GM21717 (cell line): Measurements from ENCODE around the gene RAB24.

ENCODE experiments used
- ATAC-seq: cut with Tn5 transposase; IDR thresholded peaks from one replicate; pipeline ENCODE4 v1.9.1; 2021; ENCODE audit warnings: mild to moderate bottlenecking, moderate library complexity; ENCODE audit not compliant: unreplicated experiment

The RAB24 gene

DNA sequence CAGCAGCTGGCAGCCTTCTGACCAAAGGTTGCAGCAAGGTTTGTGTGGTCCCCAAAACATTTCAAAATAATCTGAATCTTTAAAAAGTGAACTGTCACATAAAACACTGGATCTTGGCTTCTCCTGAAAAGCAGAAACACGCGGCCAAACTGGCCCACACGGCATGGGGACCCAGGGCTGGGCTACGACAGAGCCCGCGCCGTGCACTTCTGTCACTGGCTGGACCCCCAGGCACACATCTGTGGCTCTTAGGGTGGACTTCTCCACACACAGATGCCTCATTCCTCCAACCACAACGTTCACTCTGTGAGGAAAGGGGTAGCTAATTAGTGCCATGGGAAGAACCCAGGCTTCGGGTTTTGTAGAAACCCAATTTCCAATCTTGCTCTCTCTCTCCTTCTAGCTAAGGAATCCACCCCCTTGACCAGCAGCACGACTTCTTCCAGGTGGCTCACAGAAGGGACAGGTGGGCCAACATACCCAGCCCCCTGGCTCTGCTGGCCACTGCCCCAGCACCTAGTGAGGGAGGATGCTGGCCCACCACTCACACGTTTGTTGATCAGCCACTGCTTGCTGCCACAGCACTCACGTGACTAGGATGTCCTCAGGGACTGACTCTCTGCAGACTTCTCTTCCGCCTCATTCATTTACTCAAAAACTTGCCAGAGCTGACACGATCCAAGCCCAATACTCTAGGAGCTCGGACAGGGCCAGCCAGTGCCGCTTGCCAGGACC, 30.1 kb upstream of the RAB24 start:
- ATAC-seq: no peak

DNA sequence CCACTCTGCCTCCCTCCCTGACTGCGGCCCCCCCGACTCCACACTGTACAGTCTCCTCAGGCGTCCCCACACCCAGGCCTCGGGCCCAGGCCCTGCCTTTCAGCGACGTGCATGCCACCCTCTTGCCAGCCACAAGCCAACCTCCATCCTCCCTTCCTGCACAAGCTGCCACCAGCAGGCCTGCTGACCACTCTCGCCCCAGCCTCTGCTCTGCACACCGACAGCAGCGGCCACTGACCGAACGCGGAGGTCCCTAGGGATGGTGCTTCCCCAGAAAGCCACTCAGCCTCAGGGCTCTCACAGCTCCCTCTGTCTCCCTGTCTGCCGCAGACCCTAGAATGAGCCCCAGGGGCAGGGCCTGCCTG, 29.4 kb upstream of the RAB24 start:
- ATAC-seq: no peak

- no peak for ATAC-seq
Observed at GRCh38 chr5:177332031-177332895, 28.7 kb upstream of the RAB24 start.

DNA sequence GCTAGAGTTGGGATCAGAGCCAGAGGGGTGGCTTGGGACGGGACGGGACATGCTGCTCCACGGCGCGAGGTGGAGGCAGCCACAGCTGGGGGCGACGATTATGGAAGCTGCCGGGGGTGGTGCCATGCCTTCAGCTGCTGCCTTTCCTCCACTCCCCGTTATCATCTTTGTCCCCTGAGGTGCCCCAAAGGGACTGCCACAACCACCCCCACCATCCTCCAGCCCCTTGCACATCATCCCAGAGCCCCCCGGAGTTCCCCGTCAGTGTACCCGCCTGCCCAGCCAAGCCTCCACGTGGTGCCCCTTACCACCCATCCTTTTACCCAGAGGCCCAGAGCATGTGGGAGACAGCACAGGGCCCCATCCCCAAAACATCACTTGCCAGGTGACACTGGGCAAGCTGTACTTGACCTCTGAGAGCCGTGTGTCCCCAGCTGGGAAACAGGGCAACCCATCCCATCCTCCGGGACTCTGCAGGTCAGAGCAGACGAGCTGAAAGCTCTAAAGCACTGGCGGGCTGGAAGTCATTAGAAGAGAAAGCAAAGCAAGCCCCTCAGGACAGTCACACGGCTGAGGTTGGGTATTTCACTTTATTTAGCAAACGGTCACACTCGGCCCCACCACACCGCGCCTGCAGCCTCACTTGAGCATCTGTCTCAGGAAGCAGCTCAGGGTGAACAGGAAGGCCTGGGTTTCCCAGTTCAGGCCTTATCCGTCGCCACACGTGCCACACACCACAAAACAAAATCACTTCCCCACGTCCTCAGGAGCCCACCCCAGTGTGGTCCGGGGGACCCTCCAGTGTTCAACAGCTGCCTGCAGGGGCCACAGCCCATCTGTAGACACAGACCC, 27.7 kb upstream of the RAB24 start:
- no peak for ATAC-seq

GRCh38 chr5:177329883-177330282, 26.4 kb upstream of the RAB24 start:
- ATAC-seq: no peak

- no peak for ATAC-seq
Observed at GRCh38 chr5:177328545-177329231, 25.2 kb upstream of the RAB24 start.

DNA sequence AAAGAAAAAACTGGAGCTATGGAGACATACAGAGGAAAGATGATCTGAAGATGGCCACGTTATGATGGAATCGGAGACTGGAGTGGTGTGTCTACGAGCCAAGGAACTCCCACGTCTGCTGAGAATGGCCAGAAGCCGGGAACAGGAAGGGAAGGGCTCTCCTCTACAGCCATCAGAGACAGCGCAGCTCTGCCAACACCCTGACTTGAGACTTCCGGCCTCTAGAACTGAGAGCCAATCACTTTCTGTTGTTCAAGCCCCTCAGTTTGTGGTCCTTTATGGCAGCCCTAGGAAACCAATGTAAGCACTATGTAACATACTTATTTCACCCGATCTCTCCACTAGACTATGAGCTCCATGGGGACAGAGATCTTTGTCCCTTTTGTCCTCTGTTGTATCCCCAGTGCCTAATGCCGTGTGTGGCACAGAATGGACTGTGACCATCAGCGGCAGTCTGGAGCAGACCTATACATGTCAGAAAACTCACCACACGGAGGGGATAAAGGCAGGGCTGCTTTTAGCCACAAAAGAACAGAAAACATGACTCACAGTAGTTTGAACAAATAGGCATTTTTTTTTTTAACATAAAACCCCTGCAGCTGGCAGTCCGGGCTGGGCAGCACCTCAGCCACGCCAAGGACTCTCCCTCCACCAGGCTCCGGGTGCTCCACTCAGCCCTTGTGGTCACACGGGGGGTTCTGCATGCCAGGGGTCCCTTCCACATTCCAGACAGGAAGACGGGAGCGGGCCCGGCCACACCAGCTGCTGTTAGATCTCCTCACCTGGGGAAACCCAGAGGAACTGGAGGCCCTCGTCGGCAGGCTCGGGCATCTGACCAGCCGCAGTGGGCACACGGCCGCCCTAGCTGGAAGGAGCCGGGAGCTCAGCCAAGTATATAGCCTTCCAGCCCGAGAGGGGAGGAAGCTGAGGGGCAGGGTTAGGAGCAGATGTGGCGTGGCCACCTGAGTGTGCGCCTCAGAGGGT, 24.3 kb upstream of the RAB24 start:
- no peak for ATAC-seq

GRCh38 chr5:177325868-177326381, 22.4 kb upstream of the RAB24 start:
- ATAC-seq: no peak

- no peak for ATAC-seq
Observed at GRCh38 chr5:177320879-177321278, 17.4 kb upstream of the RAB24 start.

DNA sequence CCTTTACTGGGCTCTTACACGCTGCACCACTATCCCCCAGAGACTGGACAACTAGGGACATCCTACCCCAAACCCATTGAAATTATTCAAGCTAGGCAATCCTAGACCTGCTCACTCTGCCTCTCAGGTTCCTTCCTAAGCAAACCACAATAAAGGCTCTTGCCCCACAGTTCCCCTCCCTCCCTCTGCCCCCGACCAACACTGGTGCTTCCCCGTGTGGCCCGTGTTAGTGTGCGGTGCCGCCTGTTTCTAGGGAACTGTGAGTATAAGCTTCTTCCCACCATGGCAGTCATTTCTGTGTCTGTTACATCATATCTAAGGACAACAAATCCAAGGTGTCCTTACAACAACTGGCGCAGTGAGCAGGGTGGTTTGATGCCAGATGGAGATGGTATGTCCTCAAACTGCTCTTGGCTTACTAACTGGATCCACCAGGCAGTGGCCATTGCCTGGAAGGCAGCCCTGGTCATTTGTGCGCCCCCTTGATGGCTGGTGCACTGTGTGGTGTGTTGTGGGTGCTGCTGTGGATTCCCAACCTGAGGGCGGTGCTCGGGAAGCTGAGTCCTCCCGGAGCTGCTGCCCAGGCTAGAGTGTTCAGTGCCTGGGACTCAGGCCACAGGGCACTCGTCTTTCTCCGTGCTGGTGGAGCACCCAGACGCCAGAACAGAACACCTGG, 16.5 kb upstream of the RAB24 start:
- no peak for ATAC-seq

DNA sequence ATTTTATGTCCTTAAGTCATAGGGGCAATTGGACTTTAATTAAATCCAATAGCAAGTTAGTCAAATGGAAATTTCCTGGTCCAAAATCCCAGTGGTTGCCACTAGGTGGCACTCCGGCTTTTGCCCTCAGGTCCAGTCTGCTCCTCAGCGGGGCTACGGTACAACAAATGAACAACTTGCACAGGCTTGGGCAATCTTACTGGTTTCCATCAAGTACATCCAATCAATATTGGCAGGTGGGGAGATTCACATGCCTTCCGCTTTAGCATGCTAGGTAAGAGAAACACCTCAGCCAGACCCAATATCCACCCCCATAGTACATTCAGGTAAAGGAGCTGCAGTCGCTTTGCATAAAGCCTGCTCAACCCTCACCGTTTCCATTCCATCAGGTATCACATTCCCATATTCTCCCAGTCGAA, 14.4 kb upstream of the RAB24 start:
- no peak for ATAC-seq

DNA sequence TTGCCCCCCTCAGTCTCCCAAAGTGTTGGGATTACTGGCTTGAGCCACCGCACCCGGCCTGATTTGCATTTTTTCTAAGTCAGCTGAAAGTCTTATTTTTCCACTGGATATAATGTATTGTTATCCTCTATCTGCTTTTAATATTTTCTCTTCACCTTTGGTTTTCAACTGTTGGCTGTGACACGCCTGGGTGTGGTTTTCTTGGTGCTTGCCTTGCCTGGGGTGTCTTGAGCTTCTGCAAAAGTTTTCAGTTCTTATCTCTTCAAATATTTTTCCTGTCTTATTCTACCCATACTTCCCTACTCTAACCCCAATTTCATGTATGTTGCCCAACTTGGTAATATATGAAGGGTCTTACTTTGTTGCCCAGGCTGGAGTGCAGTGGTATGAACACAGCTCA, 12.5 kb upstream of the RAB24 start:
- ATAC-seq: no peak

DNA sequence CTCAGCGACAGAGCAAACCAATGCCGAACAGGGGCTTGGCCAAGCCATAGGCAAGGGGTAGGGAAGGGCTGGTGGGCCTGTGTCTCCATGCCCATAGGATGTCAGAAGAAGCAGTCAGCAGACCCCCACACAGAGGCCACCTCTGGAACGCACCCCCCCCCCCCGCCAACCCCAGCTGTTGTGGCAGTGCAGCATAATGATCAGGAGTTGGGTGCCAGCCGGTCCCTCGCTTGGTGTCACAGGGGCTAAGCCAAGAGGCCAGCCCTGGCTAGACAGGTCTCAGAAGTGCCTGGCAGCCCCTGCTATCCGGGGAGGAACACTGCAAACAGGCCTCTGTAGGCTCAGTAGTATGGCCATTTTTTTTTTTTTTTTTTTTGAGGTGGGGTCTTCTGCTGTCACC, 11.9 kb upstream of the RAB24 start:
- no peak for ATAC-seq

GRCh38 chr5:177314376-177315342, 11.1 kb upstream of the RAB24 start:
- ATAC-seq: no peak

GRCh38 chr5:177313561-177314259, 10.2 kb upstream of the RAB24 start:
- no peak for ATAC-seq

DNA sequence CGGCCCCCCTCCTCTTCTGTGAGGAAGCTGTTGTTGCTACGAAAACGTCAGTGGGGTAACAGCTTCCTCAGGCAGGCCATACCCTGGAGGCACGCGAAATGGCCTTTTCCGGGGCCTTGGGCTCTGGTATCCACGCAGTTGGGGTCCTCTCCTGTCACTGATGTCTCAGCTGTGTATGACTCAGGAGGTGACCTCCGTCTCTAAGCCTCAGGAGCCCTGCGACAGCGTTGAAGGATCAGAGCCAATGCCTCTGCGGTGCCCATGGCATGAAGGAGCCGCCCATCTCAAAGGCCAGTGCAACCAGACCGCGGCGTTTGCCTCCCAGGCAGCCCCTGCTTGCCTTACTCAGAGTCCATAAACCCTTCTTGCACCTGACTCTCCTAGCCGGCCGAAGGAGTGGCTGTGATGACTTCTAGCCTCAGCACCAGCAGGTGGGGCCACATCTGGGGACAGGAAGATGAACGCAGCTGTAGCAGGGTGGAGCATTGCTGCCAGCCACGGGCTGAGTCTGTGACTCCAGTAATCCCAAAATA, 9.2 kb upstream of the RAB24 start:
- ATAC-seq: peak; percentile 16
